ENCODE data around the gene PMS2.
A peak's percentile ranks its signal among the peaks of the same experiment; 100 is the strongest.
"Not testable (repeated sequence)": the region's sequence is repeated elsewhere in the genome, so short reads cannot be mapped to it uniquely, and the experiment has no call there.

The PMS2 gene, protein sequence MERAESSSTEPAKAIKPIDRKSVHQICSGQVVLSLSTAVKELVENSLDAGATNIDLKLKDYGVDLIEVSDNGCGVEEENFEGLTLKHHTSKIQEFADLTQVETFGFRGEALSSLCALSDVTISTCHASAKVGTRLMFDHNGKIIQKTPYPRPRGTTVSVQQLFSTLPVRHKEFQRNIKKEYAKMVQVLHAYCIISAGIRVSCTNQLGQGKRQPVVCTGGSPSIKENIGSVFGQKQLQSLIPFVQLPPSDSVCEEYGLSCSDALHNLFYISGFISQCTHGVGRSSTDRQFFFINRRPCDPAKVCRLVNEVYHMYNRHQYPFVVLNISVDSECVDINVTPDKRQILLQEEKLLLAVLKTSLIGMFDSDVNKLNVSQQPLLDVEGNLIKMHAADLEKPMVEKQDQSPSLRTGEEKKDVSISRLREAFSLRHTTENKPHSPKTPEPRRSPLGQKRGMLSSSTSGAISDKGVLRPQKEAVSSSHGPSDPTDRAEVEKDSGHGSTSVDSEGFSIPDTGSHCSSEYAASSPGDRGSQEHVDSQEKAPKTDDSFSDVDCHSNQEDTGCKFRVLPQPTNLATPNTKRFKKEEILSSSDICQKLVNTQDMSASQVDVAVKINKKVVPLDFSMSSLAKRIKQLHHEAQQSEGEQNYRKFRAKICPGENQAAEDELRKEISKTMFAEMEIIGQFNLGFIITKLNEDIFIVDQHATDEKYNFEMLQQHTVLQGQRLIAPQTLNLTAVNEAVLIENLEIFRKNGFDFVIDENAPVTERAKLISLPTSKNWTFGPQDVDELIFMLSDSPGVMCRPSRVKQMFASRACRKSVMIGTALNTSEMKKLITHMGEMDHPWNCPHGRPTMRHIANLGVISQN
- 1.8 to 17.8 (median 13.3) reads per million in 18 experiments for total RNA-seq

DNA sequence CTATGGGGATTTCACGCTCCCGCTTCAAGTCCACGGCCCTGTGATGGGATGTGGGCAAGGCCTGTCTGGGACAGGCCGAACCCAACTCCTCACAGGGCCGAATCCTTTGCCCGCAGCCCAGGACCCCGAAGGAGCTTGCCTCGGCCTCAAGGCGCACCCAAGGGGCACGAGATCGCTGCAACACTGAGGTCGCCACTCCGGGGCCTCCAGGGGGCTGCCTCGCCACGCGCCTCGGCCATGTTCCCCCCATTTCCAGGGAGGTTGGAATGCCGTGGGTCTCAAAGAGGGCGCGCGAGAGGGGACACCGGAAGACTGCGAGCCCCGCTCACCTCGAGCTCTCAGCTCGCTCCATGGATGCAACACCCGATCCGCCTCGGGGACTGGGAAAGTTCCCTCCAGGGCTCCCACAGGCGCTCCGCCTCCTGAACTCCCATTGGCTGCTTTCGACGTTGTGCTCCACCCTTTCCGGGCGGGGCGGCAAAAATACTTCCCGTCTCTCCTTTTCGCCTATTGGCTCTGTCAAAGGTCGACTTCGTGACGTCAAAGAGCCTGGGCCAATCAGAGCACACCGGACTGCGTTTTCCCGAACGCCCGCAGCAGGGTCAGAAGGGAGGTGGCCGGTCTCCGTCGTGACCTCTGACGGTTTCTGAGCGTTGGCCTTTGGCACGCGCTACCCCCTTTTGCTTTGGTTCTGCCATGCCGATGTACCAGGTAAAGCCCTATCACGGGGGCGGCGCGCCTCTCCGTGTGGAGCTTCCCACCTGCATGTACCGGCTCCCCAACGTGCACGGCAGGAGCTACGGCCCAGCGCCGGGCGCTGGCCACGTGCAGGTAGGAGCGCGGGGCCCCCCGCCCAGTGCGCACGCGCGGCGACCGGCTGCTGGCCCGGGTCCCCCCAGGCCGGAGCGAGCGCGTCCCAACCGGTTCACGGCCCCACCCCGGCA, at the start of gene PMS2, which contains the start of gene AIMP2:
Gene PMS2, minus strand, starts transcription at position 382 of the 944 bp plus-strand sequence. Its CDS starts 30 bp downstream, at position 352.
Gene AIMP2, plus strand, starts transcription at position 605 of the 944 bp plus-strand sequence. Its CDS starts 92 bp downstream, at position 697.
- DNase-seq: peak; percentile 99

DNA sequence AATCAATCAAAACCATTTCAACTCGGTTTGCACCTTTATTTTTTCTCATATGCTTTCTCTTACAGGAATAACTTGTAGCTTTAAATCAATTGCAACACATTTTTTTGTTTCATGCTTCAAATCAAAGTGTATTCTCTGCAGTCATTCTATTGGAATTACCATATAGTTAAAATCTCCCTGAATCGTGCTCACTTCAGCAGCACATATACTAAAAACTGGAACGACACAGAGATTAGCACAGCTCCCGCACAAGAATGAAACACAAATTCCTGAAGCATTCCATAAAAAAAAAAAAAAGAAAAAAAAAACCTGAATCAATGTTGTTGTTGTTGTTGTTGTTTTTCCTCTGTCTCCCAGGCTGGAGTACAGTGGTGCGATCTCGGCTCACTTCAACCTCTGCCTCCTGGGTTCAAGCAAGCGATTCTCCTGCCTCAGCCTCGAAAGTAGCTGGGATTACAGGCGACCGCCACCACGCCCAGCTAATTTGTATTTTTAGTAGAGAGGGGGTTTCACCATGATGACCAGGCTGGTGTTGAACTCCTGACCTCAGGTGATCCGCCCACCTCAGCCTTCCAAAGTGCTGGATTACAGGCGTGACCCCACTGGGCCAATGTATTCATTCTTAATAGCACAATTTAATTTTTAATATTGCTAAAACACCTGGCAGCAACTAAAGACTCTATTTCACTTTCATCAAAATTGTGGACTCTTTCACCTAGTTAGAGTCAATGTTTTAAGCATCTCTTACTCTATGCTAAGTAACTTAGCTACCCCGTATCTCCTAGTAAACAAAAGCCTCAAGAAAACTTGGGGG, 48.7 kb upstream of the PMS2 start:
- no peak for DNase-seq

DNA sequence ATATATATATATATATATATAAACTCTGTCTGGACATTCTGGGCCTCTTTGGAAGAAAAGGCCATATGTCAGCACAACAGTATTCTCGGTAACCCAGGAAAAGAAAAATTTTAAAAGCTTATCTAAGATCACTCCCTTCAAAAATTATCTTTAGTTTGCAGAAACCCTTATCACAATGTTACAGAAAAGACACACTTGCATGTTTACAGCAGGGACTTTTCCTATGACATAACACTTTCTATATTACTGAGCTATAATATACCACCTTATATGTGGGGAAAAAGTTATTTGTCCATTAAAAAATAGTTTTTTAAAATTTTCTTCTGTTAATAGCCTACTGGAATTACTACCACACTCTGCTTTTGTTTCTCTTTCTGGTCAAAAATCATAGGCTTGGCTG, 47.8 kb upstream of the PMS2 start:
- no peak for DNase-seq

DNA sequence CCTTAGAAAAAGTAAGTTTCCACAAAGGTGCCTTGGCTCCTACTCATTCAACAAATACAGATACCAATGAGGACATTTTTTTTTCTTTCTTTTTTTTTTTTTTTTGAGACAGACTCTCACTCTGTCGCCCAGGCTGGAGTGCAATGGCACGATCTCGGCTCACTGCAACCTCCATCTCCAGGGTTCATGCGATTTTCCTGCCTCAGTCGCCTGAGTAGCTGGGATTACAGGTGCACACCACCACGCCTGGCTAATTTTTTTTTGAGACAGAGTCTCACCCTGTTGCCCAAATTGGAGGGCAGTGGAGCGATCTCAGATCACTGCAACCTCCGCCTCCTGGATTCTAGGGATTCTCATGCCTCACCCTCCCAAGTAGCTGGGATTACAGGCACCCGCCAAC, 42.3 kb upstream of the PMS2 start:
- not testable (repeated sequence) for DNase-seq

DNA sequence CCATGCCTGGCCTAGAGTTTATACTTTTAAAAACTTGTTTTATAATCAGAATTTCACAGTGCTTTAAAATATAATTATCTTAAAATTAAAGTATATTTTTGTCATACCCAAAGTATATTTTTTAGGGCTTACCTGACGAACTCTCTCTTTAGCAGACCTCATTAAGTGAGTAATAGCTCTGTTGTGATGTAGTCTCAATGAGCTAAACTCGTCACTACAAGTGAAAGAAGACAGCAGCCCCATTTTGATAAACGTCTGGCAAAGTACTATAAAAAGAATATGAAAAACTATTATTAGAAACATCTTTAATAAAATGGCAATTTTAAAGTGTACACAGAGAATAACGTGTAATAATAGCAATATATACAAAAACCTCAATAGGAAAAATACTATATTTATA, 40.9 kb upstream of the PMS2 start:
- no peak for DNase-seq

DNA sequence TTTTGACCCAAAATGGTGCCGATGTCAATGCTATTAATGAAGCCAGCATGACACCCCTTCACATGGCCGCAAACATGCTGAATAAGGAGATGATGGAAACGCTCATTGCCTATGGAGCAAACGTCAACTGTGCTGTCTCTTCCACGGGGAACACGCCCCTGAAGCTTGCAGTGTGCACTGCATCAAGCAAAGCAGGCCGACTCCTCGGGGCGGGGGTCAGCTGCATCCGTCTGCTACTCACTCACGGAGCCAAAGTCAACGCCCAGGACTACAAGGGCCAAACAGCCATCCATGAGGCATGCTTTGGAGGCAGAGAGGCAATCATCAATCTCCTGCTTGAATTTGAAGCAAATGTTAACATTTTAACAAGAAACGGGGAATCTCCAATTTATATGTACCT, 26.8 kb upstream of the PMS2 start:
- DNase-seq: no peak

DNA sequence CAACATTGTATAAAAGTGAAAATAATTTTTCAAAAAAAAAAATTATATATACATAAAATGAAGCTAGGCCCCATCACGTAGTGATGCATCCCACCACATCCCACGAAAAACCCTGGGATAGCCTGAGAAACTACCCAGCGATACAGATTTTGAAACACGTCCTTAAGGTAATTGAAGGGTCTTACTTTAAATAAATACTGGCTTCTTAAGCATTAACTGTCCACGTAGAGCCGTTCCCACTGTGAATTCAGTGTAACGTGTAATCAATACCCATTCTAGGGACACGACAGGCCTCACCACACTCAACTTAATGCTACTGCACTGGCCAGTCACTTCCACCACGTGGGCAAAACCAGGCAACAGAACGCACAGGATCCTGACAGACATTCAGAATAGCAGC, 26.3 kb upstream of the PMS2 start:
- no peak for DNase-seq

DNA sequence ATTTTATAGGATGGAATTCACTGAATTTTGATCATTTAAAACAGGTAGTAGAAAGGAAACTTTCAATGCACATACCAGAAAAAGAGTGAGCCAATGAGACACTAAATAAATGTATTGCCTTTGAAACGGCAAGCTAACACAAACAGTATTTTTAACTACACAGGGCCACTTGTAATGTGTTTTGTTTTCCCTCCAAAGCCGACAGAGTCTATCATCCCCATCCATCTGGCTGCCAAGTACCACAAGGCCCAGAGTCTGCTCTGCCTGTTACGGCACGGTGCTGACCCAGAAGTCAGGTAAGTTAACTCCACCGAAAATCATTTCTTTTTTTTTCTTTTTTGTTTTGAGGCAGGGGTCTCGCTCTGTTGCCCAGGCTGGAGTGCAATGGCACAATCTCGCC, 23.8 kb upstream of the PMS2 start:
- no peak for DNase-seq

DNA sequence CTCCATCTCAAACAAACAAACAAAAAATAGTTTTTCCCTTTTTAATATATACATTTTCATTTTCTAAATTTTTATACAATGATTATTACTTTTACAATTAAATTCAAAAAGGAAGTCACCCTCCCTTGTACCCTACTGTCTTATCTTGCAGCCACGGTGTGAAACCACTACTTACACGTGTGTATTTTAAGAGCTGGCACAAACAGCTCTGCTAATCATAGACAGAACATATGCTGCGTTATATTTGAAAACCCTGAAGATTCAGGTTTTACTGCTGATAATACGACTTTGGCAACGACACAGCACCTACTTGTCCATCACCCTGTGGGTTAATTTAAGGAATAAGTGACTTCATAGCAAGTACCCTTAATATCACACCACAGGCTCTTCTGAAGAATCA, 23.3 kb upstream of the PMS2 start:
- no peak for DNase-seq

DNA sequence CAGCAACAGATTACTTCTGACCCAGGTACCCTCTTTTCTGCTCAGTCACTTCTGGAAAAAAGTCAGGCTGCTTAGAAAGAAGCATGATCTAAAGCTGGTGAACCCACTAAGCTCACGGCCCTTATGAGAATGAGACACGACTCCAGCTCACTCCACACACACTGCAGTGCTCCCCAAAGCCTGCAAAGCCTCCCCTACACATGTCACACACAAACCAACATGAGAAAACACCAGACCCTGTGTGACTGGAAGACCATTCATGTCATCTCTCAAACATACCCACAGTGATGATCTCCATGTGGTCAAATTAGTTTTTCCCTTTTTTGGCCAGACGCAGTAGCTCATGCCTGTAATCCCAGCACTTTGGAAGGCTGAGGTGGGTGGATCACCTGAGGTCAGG, 22.7 kb upstream of the PMS2 start:
- DNase-seq: no peak

DNA sequence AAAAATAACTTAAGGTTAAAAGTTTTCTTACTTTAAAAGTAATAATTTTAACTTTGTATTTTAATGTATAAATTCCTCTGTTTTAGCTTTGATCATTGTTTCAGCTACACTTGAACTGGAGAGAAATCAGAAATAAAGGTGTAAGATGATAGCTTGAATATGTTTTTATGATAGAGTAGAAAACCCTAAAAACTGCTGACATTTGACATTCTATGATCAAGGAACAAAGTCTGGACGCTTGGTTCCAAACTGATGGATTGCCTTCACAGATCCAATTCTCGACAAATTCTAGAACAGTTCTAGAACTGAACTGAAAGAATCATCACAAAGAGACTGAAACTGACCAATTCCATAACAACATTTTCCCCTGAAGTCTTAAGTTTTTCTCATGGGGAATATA, 22.1 kb upstream of the PMS2 start, which contains the start of gene ANKRD61:
Gene ANKRD61, plus strand, starts transcription at position 389 of the 400 bp plus-strand sequence. Its CDS starts 0 bp downstream, at position 389.
- no peak for DNase-seq

DNA sequence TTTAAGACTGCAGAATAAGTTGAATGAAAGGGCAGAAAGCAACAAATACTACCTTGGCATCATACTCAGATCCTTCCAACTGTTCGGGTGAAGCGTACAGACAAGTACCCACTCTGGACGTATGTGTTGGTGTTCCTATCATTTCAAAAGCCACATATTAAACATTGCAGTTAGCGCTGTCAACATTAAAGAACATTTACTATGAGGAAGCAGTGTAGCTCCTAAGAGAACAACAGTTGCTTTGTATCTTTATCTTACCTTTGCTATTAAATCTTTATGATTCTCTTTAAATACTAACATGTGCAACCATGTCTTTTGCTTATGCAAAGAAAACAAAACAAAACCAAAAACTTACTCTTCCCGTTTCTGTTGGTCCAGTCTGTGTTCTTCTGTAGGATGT, 19.7 kb upstream of the PMS2 start:
- no peak for DNase-seq

DNA sequence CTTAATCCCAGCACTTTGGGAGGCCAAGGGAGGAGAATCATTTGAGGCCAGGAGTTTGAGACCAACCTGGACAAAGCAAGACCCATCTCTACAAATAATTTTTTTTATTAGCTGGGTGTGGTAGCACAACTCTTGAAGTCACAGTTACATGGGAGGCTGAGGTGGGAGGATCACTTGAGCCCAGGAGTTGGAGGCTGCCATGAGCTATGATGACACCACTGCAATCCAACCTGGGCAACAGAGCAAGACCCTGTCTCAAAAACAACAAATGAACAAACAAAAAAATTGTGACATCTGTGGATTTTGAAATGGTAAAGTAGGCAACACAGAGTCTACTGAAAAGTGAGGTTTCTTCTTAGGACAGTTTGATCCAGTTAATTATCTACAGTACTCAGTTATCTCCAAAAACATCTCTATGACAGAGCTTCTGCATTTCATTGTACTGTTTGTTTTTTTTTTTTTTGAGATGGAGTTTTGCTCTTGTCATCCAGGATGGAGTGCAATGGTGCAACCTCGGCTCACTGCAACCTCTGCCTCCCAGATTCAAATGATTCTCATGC, 19.0 kb upstream of the PMS2 start:
- DNase-seq: no peak

DNA sequence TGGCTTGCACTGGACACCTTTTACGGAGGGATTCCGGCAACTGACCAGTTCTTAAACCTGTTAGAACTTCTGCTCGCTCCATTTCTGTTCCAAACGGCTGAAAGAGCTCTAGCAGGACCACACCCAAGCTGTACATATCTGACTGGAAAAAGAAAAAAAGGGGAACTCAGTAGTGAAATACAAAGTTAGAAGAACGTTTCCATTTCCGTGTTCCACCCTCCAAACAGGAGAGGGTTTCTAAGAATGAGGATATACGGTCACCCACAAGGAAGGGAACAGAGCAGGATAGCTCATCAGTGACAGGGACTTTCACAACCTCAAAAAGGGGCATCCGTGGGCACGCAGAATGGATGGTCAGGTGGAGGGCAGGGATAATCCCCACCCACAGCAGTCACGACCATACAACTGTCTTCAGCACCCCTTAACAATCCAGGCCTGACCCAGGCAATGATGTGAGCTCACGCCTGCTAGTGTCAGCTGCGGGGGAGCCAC, 18.0 kb upstream of the PMS2 start:
- peak; percentile 94 to 95 for DNase-seq

DNA sequence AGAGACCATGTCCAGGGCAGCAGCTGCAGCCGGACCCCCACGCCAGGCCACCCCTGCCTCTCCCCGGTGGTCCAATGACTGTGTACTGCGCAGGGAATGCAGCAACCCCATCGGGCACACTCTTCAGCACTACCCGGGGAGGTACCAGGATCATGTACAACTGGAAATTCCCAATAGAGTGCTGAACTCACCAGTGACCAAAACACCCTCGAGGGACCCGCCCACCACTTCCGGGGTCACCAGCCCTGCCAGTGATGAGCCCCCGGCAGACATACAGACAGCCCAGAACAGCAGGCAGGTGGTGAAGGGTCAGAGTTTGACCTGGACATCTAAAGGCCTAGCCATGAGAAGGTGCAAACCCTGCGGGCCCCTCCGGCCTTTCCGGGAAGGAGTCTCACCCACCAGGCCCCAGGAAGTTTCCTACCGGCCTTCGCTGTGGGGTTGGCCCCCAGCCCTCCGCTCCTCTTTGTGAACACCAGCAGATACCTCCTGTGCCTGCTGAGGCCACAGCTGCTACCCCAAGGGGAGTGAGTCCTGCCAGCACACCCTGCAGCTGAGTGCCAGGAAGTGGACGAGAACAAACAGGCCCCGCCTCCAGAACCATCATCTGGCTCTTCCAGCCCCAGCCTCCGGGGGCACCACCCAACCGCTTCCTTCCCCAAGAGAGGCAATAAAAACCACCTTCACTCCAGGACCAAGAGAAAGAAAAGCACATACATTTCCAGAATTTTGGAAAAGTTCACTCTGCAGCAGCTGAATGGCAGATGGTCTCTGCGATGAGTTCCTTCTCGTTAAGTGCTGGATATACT, 17.4 kb upstream of the PMS2 start:
- peak; percentile 86 to 92 for DNase-seq

DNA sequence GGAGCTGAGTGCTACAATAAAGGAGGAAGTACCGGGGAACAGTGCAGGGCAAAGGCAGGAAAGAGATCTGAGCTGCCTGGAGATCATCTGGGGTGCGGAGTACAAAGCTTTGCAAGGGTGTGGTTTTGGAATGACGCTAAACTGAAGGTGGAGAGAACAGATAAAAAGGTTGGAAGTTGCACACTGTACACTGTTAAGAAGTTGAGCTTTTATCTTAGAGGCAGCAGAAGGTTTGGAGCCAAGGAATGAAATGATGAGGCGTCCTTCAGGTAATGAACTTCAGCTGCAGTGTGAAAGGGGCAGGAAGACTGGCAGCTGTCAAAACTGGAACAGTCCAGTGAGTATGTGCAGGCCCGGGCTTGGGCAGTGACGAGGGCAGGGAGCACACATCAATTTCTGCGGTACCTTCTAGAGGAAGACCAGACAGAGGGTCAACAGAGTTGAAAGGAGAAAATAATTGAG, 15.2 kb upstream of the PMS2 start:
- peak; percentile 7 to 12 for DNase-seq

DNA sequence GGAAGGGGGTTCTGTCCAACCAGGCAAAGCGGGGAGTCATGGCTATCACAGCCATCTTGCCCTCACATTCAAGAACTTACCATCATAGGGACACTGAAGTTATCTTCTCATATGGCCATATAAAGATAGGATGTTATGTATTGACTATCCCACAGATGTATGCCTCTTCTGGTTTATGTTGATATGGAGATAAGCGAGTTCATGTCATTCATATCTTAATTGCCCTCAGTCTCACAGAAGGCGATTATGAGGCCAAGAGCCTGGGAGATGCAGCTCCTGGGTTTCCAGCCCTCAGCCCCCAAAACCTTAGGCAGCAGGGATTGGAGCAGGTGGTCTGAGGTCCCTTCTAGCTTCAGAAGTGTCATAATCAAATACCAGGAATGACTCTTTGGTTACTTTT, 13.9 kb upstream of the PMS2 start:
- no peak for DNase-seq

DNA sequence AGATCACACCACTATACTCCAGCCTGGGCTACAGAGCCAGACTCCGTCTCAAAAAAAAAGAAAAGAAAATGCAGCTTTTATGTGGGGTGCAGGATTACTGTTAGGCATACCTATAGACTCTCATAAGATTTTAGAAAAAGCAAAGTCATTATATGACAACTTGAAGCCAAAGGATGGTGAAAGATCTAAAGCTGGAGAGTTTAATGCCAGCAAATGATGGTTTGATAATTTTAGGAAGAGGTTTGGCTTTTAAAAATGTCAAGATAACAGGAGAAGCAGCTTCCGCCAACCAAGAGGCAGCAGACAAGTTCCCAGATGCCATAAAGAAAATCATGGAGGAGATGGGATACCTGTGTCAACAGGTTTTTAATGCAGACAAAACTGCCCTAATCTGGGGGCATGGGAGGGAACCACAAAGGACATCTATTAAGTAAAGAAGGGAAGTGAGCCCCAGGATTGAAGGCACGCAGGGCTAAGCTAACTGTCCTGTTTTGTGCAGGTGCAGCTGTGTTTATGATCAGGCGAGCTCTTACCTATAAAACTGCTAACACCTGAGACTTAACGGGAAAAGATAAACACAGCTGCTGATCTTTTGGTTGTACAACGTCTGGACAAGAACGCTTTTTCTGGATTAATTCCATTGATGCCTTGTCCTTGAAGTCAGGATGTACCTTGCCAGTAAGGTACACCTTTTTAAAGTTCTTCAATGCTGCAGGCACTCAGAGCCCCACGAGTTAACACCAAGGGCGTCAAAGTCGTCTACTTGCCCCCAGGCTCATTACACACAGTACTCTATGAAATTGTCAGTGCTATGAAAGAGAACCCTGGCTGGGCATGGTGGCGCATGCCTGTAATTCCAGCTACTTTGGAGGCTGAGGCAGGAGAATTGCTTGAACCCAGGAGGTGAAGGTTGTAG, 11.8 kb upstream of the PMS2 start:
- no peak for DNase-seq

DNA sequence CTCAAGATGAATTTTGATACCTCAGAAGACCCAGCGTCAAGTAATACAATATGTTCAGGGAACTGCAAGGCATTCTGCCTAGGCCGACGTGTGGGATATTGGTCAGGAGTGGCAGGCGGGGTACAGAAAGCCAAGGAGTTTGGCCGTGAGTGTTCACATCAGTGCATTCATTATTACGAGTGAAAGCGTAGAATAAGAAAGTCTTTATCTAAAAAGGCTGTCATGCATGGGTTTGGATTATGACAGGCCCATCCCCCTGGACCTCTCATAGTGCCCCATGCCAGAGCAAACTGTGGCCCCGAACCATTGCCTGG, 7.8 kb upstream of the PMS2 start:
- no peak for DNase-seq
